H9 (cell line): Measurements from ENCODE around the gene ELMOD1. TPM values are rescaled to one million over a fixed set of nuclear protein-coding genes. Genes with fewer than 3 reads are reported as not detected.

Source experiments
- DNase-seq: peaks from one replicate; pipeline ENCODE4 v3.0.0-alpha.2; 2017
- H2AFZ ChIP-seq: one replicate; pipeline ENCODE4 v1.6.1; 2013; ENCODE audit warnings: mild to moderate bottlenecking, low read length, control low read depth, moderate library complexity
- H2AK5ac ChIP-seq: 2 replicates; pipeline ENCODE4 v1.6.1; 2013; ENCODE audit warnings: low read length, control low read depth, mixed read lengths; ENCODE audit not compliant: insufficient read length
- H2BK120ac ChIP-seq: one replicate; pipeline ENCODE4 v1.6.1; 2013; ENCODE audit warnings: low read depth, mild to moderate bottlenecking, low read length, control low read depth, inconsistent platforms; ENCODE audit not compliant: poor library complexity, severe bottlenecking
- H2BK12ac ChIP-seq: 2 replicates; pipeline ENCODE4 v1.6.1; 2013; ENCODE audit warnings: low read length, control low read depth, mixed read lengths, low read depth; ENCODE audit not compliant: insufficient read length
- H2BK15ac ChIP-seq: 2 replicates; pipeline ENCODE4 v1.6.1; 2013; ENCODE audit warnings: low read depth, low read length, control low read depth
- H2BK20ac ChIP-seq: one replicate; pipeline ENCODE4 v1.6.1; 2013; ENCODE audit warnings: low read depth, mild to moderate bottlenecking, low read length, control low read depth, inconsistent platforms; ENCODE audit not compliant: poor library complexity, severe bottlenecking
- H2BK5ac ChIP-seq: 2 replicates; pipeline ENCODE4 v1.6.1; 2013; ENCODE audit warnings: low read length, control low read depth, mixed read lengths; ENCODE audit not compliant: insufficient read length
- H3K14ac ChIP-seq: 2 replicates; pipeline ENCODE4 v1.6.1; 2013; ENCODE audit warnings: low read length, control low read depth; ENCODE audit not compliant: insufficient read depth
- H3K18ac ChIP-seq: 2 replicates; pipeline ENCODE4 v1.6.1; 2013; ENCODE audit warnings: low read depth, mild to moderate bottlenecking, mixed read lengths, low read length, control low read depth; ENCODE audit not compliant: insufficient read length
- H3K23ac ChIP-seq: 2 replicates; pipeline ENCODE4 v1.6.1; 2013; ENCODE audit warnings: low read length, control low read depth, mixed read lengths, low read depth; ENCODE audit not compliant: insufficient read length
- H3K23me2 ChIP-seq: 2 replicates; pipeline ENCODE4 v1.6.1; 2013; ENCODE audit warnings: low read depth, mild to moderate bottlenecking, mixed read lengths, low read length, control low read depth; ENCODE audit not compliant: insufficient read length, poor library complexity, severe bottlenecking
- H3K27ac ChIP-seq: 2 replicates; pipeline ENCODE4 v1.5.1; 2013; ENCODE audit warnings: low read length, control low read depth, mixed read lengths, low read depth; ENCODE audit not compliant: insufficient read length
- H3K27me3 ChIP-seq: 2 replicates; pipeline ENCODE4 v1.6.1; 2013; ENCODE audit warnings: low read length, control low read depth, inconsistent platforms; ENCODE audit not compliant: insufficient read depth
- H3K4ac ChIP-seq: 2 replicates; pipeline ENCODE4 v1.6.1; 2013; ENCODE audit warnings: low read depth, mild to moderate bottlenecking, control low read depth, inconsistent platforms, low read length, moderate library complexity
- H3K4me1 ChIP-seq: 2 replicates; pipeline ENCODE4 v1.6.1; 2013; ENCODE audit warnings: low read length, control low read depth, inconsistent platforms; ENCODE audit not compliant: insufficient read depth
- H3K4me2 ChIP-seq: 2 replicates; pipeline ENCODE4 v1.6.1; 2013; ENCODE audit warnings: low read length, control low read depth, mixed read lengths; ENCODE audit not compliant: insufficient read length, insufficient read depth
- H3K56ac ChIP-seq: 2 replicates; pipeline ENCODE4 v1.6.1; 2013; ENCODE audit warnings: low read depth, mild to moderate bottlenecking, mixed read lengths, low read length, control low read depth; ENCODE audit not compliant: insufficient read length
- H3K79me1 ChIP-seq: 2 replicates; pipeline ENCODE4 v1.6.1; 2013; ENCODE audit warnings: low read depth, mild to moderate bottlenecking, moderate library complexity, low read length, control low read depth, inconsistent platforms; ENCODE audit not compliant: insufficient read depth, poor library complexity, severe bottlenecking
- H3K79me2 ChIP-seq: 2 replicates; pipeline ENCODE4 v1.6.1; 2013; ENCODE audit warnings: low read length, control low read depth, inconsistent platforms; ENCODE audit not compliant: insufficient read depth
- H3K9ac ChIP-seq: 2 replicates; pipeline ENCODE4 v1.6.1; 2013; ENCODE audit warnings: low read length, control low read depth, mixed read lengths; ENCODE audit not compliant: insufficient read length; ENCODE audit errors: extremely low read depth
- H3K9me3 ChIP-seq: one replicate; pipeline ENCODE4 v1.6.1; 2013; ENCODE audit warnings: low read depth, low read length, inconsistent platforms; ENCODE audit not compliant: control insufficient read depth
- H3T11ph ChIP-seq: one replicate; pipeline ENCODE4 v1.6.1; 2013; ENCODE audit warnings: mild to moderate bottlenecking, low read length, control low read depth, inconsistent platforms
- H4K20me1 ChIP-seq: one replicate; pipeline ENCODE4 v1.6.1; 2013; ENCODE audit not compliant: control insufficient read depth, insufficient read length, insufficient read depth
- H4K5ac ChIP-seq: 2 replicates; pipeline ENCODE4 v1.6.1; 2013; ENCODE audit warnings: low read depth, mild to moderate bottlenecking, mixed read lengths, low read length, control low read depth; ENCODE audit not compliant: insufficient read length
- H4K8ac ChIP-seq: replicated peaks from 2 replicates; pipeline ENCODE4 v1.6.1; 2013; ENCODE audit warnings: low read length, control low read depth, mixed read lengths, low read depth; ENCODE audit not compliant: insufficient read length
- H4K91ac ChIP-seq: 2 replicates; pipeline ENCODE4 v1.6.1; 2013; ENCODE audit warnings: low read depth, mild to moderate bottlenecking, moderate library complexity, mixed read lengths, low read length, control low read depth; ENCODE audit not compliant: insufficient read length
- H3K27ac Mint-ChIP-seq, 3 experiments: 2 replicates in 2 of 3; 3 replicates in 1 of 3; pipeline ENCODE4 v1.8.0; 2020 to 2021; ENCODE audit warnings: mixed read lengths in 3 of 3, mild to moderate bottlenecking in 1 of 3, moderate library complexity in 1 of 3
- H3K27me3 Mint-ChIP-seq: 2 replicates; pipeline ENCODE4 v1.8.0; 2021; ENCODE audit warnings: low read depth, mild to moderate bottlenecking, moderate library complexity, mixed read lengths
- H3K36me3 Mint-ChIP-seq, 3 experiments: 2 replicates in 2 of 3; 3 replicates in 1 of 3; pipeline ENCODE4 v1.8.0; 2020 to 2021; ENCODE audit warnings: low read depth in 3 of 3, mixed read lengths in 3 of 3; ENCODE audit not compliant: insufficient read depth in 1 of 3
- H3K4me1 Mint-ChIP-seq, 2 experiments: 2 replicates each; pipeline ENCODE4 v1.8.0; 2020; ENCODE audit warnings: mixed read lengths in 2 of 2
- H3K4me3 Mint-ChIP-seq, 2 experiments: 2 replicates in 1 of 2; 3 replicates in 1 of 2; pipeline ENCODE4 v1.8.0; 2020 to 2021; ENCODE audit warnings: mild to moderate bottlenecking in 2 of 2, mixed read lengths in 2 of 2, moderate library complexity in 1 of 2
- H3K9me3 Mint-ChIP-seq, 2 experiments: 2 replicates in 1 of 2; 3 replicates in 1 of 2; pipeline ENCODE4 v1.8.0; 2020; ENCODE audit warnings: mild to moderate bottlenecking in 2 of 2, mixed read lengths in 2 of 2, moderate library complexity in 1 of 2
- CTCF ChIP-seq: fragments of 200-600 bp; sonication (generic); conservative IDR thresholded peaks from 3 replicates; pipeline ENCODE4 v1.8.0; 2021; ENCODE audit warnings: antibody characterized with exemption, mild to moderate bottlenecking
- WGBS: extraction: QIAGEN DNeasy Blood & Tissue Kit; methylation state at CpG from one replicate; pipeline ENCODE4 v1.1.7; 2013; ENCODE audit warnings: missing lambda C conversion rate, low lambda C conversion rate, mixed read lengths; ENCODE audit not compliant: insufficient read length; ENCODE audit errors: extremely low coverage; 5-methylcytosine and 5-hydroxymethylcytosine counted together
- total RNA-seq: library from RNA; stranded (reverse); gene quantifications from 2 replicates; pipeline ENCODE4 v1.2.1, GENCODE V29; 2021

ELMOD1 gene
- total RNA-seq, 1 experiment from 2014 or later = 0.61 TPM

- Histone ChIP-seq H2BK15ac (no peak overlapping the region), H3K4me2 (no peak overlapping the region), H3K23ac (no peak overlapping the region), H2AFZ (no peak overlapping the region), H3K23me2 (no peaks in the 10 kb centered on the region), H4K5ac (no peak overlapping the region), H3K18ac (no peak overlapping the region), H3K79me2 (no peaks in the 10 kb centered on the region), H4K8ac (no peak overlapping the region), H3K4me1 (peaks cover 10% of the 10 kb centered on the region; the same call in 1 of the 2 replicates), H3K4ac (no peak overlapping the region), H2BK12ac (no peak overlapping the region), H3K14ac (no peak overlapping the region), H2AK5ac (no peak overlapping the region), H2BK120ac (no peak overlapping the region), H4K20me1 (no peaks in the 10 kb centered on the region), H2BK20ac (no peak overlapping the region), H3K9me3 (no peaks in the 10 kb centered on the region), H3K56ac (no peak overlapping the region), H3K27ac (no peak overlapping the region), H3K27me3 (no peaks in the 10 kb centered on the region), H3K79me1 (no peaks in the 10 kb centered on the region), H2BK5ac (no peak overlapping the region), H3T11ph (no peak overlapping the region), H4K91ac (no peak overlapping the region), H3K9ac (no peak overlapping the region)
- Mint-ChIP-seq H3K4me1 (peaks cover 21 to 23% of the 10 kb centered on the region in 2 experiments), H3K36me3 (no peaks in the 10 kb centered on the region; a peak in 2 of 7 replicates), H3K9me3 (peaks cover 0 to 4% of the 10 kb centered on the region in 2 experiments; a peak in 2 of 5 replicates), H3K4me3 (no peak overlapping the region), H3K27ac (no peak overlapping the region), H3K27me3 (peaks cover 10% of the 10 kb centered on the region)
- no peak for DNase-seq
- no peak for TF ChIP-seq CTCF
- WGBS = no CpG with 5 or more reads among the region's 2 CpGs
These were observed 115.6 kb downstream of the ELMOD1 start for GRCh38 chr11:107706531-107706930.
